Measurements from ENCODE around the gene AFMID. TPM values are rescaled to one million over a fixed set of nuclear protein-coding genes. Genes with fewer than 3 reads are reported as not detected.

The AFMID gene
- polyA plus RNA-seq, 4 donors: 24.0 to 61.7 (median 38.7) TPM

DNA sequence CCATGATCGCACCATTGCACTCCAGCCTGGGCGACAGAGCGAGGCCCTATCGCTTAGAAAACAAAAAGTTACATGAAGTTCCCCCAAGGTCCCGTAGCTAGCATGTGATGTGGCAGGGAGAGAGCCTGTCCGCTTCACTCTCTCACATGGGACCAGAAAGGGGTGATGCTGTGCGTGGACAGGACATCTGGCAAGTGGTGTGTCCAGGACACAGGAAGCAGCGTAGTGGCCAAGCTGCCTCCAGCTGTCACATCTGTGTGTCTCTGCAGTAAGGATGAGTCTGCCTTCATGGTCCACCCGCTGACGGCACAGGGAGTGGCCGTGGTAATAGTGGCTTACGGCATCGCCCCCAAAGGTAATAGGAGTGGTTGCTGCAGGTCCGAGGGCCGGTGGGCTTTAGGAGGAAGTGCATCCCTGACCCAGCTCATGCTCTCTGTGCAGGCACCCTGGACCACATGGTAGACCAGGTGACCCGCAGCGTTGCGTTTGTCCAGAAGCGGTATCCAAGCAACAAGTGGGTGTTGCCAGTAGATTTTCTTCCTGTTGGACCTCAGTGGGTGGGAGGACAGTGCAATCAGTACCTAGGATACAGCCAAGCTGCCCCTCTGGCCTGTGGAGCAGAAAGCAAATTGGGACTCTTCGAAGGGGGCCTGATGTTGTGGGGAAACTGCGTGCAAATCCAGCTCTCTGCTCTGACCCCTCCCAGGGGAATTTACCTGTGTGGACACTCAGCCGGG, 17.4 kb downstream of the AFMID start:
- H3K4me1 ChIP-seq (ENCODE audit: control insufficient read depth in 3 of 3, insufficient read depth in 2 of 3, low read depth in 1 of 3, low read length in 2 of 3): peaks cover 0 to 1% (median 0%) of the 10 kb centered on the region in 3 donors
- H3K9me3 ChIP-seq (ENCODE audit: control insufficient read depth in 2 of 2, insufficient read depth in 1 of 2, low read depth in 1 of 2, low read length in 1 of 2): peaks cover 0 to under 1% of the 10 kb centered on the region in 2 donors
- no peak for FAIRE-seq
- H3K36me3 ChIP-seq (ENCODE audit: control insufficient read depth in 3 of 3, insufficient read depth in 2 of 3, low read depth in 1 of 3, low read length in 3 of 3): peaks cover 0 to 59% (median 3%) of the 10 kb centered on the region in 3 donors
- DNase-seq: no peak
- no peak overlapping the region for H3K4me3 ChIP-seq (ENCODE audit: low read depth in 1 of 3, low read length in 3 of 3)
- no peak overlapping the region for H3K27ac ChIP-seq (ENCODE audit: low read depth in 1 of 3, low read length in 2 of 3)
- 84 to 90% (median 90%) methylated on average over 22 of the region's 22 CpGs for WGBS, 3 donors
- no peaks in the 10 kb centered on the region for H3K27me3 ChIP-seq (ENCODE audit: control insufficient read depth in 3 of 3, insufficient read depth in 3 of 3, low read length in 3 of 3)

DNA sequence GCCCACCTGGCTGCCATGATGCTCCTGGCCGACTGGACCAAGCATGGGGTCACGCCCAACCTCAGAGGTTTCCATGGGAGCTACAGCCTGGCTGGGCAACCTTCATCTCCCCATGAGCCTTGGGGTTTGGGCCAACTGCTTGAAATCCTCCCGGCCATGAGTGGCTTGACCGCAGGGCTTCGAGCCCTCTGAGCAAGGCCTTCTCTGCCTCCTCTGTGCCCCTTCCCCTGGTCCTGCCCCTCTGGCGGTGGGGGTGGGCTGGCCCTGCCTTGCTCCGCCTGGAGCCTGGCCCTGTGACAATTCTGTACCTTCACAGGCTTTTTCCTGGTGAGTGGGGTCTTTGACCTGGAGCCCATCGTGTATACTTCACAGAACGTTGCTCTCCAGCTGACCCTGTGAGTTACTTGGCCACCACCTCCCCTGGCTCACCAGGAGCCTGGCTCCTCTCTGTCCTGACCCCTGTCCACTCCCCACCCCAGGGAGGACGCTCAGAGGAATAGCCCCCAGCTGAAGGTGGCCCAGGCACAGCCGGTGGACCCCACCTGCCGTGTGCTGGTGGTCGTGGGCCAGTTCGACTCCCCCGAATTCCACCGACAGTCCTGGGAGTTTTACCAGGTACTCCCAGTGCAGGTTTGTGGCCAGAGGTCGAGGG, 18.1 kb downstream of the AFMID start:
- Histone ChIP-seq H3K4me1 (ENCODE audit: control insufficient read depth in 3 of 3, insufficient read depth in 2 of 3, low read depth in 1 of 3, low read length in 2 of 3) (no peaks in the 10 kb centered on the region), H3K9me3 (ENCODE audit: control insufficient read depth in 2 of 2, insufficient read depth in 1 of 2, low read depth in 1 of 2, low read length in 1 of 2) (no peaks in the 10 kb centered on the region), H3K27me3 (ENCODE audit: control insufficient read depth in 3 of 3, insufficient read depth in 3 of 3, low read length in 3 of 3) (no peaks in the 10 kb centered on the region), H3K4me3 (ENCODE audit: low read depth in 1 of 3, low read length in 3 of 3) (no peak overlapping the region), H3K27ac (ENCODE audit: low read depth in 1 of 3, low read length in 2 of 3) (no peak overlapping the region), H3K36me3 (ENCODE audit: control insufficient read depth in 3 of 3, insufficient read depth in 2 of 3, low read depth in 1 of 3, low read length in 3 of 3) (peaks cover 0 to 56% (median 3%) of the 10 kb centered on the region in 3 donors)
- no peak for FAIRE-seq
- no peak for DNase-seq
- 88 to 89% (median 88%) methylated on average over 17 of the region's 17 CpGs for WGBS, 3 donors

DNA sequence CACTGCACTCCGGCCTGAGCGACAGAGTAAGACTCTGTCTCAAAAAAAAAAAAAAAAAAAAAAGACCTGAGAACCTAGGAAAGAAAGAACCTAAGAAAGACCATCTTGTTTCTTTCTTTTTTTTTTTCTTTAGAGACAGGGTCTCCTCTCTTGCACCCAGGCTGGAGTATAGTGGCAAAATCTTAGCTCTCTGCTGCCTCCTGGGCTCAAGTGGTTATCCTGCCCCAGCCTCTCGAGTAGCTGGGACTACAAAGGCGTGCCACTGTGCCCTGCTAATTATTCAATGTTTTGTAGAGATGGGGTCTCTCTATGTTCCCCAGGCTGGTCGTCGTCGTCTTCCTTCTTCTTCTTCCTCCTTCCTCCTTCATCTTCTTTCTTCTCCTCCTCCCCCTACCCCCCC, 19.1 kb downstream of the AFMID start:
- Histone ChIP-seq H3K9me3 (ENCODE audit: control insufficient read depth in 2 of 2, insufficient read depth in 1 of 2, low read depth in 1 of 2, low read length in 1 of 2) (no peaks in the 10 kb centered on the region), H3K4me3 (ENCODE audit: low read depth in 1 of 3, low read length in 3 of 3) (no peak overlapping the region), H3K27ac (ENCODE audit: low read depth in 1 of 3, low read length in 2 of 3) (no peak overlapping the region), H3K36me3 (ENCODE audit: control insufficient read depth in 3 of 3, insufficient read depth in 2 of 3, low read depth in 1 of 3, low read length in 3 of 3) (peaks cover 0 to 50% (median 3%) of the 10 kb centered on the region in 3 donors), H3K27me3 (ENCODE audit: control insufficient read depth in 3 of 3, insufficient read depth in 3 of 3, low read length in 3 of 3) (no peaks in the 10 kb centered on the region), H3K4me1 (ENCODE audit: control insufficient read depth in 3 of 3, insufficient read depth in 2 of 3, low read depth in 1 of 3, low read length in 2 of 3) (no peaks in the 10 kb centered on the region)
- no peak for FAIRE-seq
- WGBS, 3 donors: 80 to 84% (median 81%) methylated on average over 7 of the region's 7 CpGs
- no peak for DNase-seq

DNA sequence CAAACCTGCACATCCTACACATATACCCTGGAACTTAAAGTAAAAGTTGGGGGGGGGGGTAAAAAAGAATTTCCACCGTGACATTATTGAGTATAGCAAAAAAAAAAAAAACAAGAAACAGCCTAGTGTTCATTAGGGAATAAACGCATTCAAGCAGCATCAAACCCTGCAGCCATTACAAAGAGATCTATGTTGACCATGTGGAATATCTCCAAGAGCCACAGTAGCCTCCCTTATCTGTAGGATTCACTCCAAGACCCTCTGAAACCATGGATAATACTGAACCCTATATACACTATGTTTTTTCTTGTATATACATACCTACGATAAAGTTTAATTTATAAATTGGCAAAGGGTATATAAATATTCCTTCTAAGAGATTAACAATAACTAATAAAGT, 21.3 kb downstream of the AFMID start:
- no peak for DNase-seq
- H3K4me1 ChIP-seq (ENCODE audit: control insufficient read depth in 3 of 3, insufficient read depth in 2 of 3, low read depth in 1 of 3, low read length in 2 of 3): no peaks in the 10 kb centered on the region
- WGBS, 3 donors: 63 to 79% (median 65%) methylated on average over 3 of the region's 3 CpGs
- H3K27ac ChIP-seq (ENCODE audit: low read depth in 1 of 3, low read length in 2 of 3): no peak overlapping the region
- H3K4me3 ChIP-seq (ENCODE audit: low read depth in 1 of 3, low read length in 3 of 3): no peak overlapping the region
- no peaks in the 10 kb centered on the region for H3K9me3 ChIP-seq (ENCODE audit: control insufficient read depth in 2 of 2, insufficient read depth in 1 of 2, low read depth in 1 of 2, low read length in 1 of 2)
- no peaks in the 10 kb centered on the region for H3K27me3 ChIP-seq (ENCODE audit: control insufficient read depth in 3 of 3, insufficient read depth in 3 of 3, low read length in 3 of 3)
- no peak for FAIRE-seq
- peaks cover 0 to 38% (median 3%) of the 10 kb centered on the region in 3 donors for H3K36me3 ChIP-seq (ENCODE audit: control insufficient read depth in 3 of 3, insufficient read depth in 2 of 3, low read depth in 1 of 3, low read length in 3 of 3)

DNA sequence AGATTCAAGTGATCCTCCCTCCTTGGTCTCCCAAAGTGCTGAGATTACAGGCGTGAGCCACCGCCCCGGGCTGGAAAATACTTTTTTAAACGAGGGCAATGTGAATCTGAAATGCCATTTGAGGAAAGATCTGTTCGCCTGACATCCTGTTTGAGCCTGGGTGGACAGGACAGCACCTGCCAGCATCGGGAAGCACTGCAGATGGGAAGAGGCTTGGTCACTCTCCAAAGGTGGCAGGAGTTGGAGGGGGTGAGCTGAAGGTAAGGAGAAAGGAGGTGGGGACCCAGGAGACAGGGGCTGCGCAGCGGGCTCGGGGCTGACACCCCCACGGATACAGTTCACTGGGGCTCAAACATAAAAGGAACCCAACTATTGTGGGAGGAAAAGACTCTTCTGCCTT, 22.9 kb downstream of the AFMID start:
- Histone ChIP-seq H3K4me1 (ENCODE audit: control insufficient read depth in 3 of 3, insufficient read depth in 2 of 3, low read depth in 1 of 3, low read length in 2 of 3) (peaks cover 0 to 8% (median 0%) of the 10 kb centered on the region in 3 donors), H3K27me3 (ENCODE audit: control insufficient read depth in 3 of 3, insufficient read depth in 3 of 3, low read length in 3 of 3) (no peaks in the 10 kb centered on the region), H3K36me3 (ENCODE audit: control insufficient read depth in 3 of 3, insufficient read depth in 2 of 3, low read depth in 1 of 3, low read length in 3 of 3) (peaks cover 0 to 24% (median 3%) of the 10 kb centered on the region in 3 donors), H3K27ac (ENCODE audit: low read depth in 1 of 3, low read length in 2 of 3) (no peak overlapping the region), H3K9me3 (ENCODE audit: control insufficient read depth in 2 of 2, insufficient read depth in 1 of 2, low read depth in 1 of 2, low read length in 1 of 2) (no peaks in the 10 kb centered on the region), H3K4me3 (ENCODE audit: low read depth in 1 of 3, low read length in 3 of 3) (no peak overlapping the region)
- DNase-seq: no peak
- FAIRE-seq: no peak
- WGBS, 3 donors: 78 to 89% (median 83%) methylated on average over 10 of the region's 10 CpGs

DNA sequence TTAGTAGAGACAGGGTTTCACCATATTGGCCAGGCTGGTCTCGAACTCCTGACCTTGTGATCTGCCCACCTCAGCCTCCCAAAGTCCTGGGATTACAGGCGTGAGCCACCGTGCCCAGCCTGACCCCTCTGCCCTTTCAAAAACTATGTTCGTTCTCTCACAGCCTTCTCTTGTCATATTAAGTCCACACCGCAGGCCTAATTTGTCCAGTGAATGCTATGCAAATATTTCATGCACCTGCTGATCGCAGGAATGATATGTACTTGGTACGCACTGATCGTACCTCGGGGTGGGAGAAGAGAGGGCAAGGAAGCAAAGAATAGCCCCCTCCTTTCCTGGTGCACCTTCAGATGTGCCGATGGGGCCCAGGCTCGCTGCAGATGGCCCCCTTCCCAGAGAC, 23.9 kb downstream of the AFMID start:
- H3K27ac ChIP-seq (ENCODE audit: low read depth in 1 of 3, low read length in 2 of 3): no peak overlapping the region
- no peak overlapping the region for H3K4me3 ChIP-seq (ENCODE audit: low read depth in 1 of 3, low read length in 3 of 3)
- WGBS, 3 donors: 31 to 66% (median 46%) methylated on average over 11 of the region's 11 CpGs
- no peaks in the 10 kb centered on the region for H3K27me3 ChIP-seq (ENCODE audit: control insufficient read depth in 3 of 3, insufficient read depth in 3 of 3, low read length in 3 of 3)
- DNase-seq (no peak), FAIRE-seq (no peak)
- H3K4me1 ChIP-seq (ENCODE audit: control insufficient read depth in 3 of 3, insufficient read depth in 2 of 3, low read depth in 1 of 3, low read length in 2 of 3): peaks cover 0 to 8% (median 0%) of the 10 kb centered on the region in 3 donors
- peaks cover 0 to 16% (median 0%) of the 10 kb centered on the region in 3 donors for H3K36me3 ChIP-seq (ENCODE audit: control insufficient read depth in 3 of 3, insufficient read depth in 2 of 3, low read depth in 1 of 3, low read length in 3 of 3)
- H3K9me3 ChIP-seq (ENCODE audit: control insufficient read depth in 2 of 2, insufficient read depth in 1 of 2, low read depth in 1 of 2, low read length in 1 of 2): no peaks in the 10 kb centered on the region

DNA sequence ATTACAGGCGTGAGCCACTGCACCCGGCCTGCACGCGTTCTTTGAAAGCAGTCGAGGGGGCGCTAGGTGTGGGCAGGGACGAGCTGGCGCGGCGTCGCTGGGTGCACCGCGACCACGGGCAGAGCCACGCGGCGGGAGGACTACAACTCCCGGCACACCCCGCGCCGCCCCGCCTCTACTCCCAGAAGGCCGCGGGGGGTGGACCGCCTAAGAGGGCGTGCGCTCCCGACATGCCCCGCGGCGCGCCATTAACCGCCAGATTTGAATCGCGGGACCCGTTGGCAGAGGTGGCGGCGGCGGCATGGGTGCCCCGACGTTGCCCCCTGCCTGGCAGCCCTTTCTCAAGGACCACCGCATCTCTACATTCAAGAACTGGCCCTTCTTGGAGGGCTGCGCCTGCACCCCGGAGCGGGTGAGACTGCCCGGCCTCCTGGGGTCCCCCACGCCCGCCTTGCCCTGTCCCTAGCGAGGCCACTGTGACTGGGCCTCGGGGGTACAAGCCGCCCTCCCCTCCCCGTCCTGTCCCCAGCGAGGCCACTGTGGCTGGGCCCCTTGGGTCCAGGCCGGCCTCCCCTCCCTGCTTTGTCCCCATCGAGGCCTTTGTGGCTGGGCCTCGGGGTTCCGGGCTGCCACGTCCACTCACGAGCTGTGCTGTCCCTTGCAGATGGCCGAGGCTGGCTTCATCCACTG, 27.0 kb downstream of the AFMID start, which contains the start of gene BIRC5:
TSS of gene BIRC5 (plus strand) at position 238 of the 690 bp plus-strand sequence. CDS start at position 302, 64 bp downstream.
- H3K27me3 ChIP-seq (ENCODE audit: control insufficient read depth in 3 of 3, insufficient read depth in 3 of 3, low read length in 3 of 3): no peaks in the 10 kb centered on the region
- 0 to 1% (median 1%) methylated on average over 34 to 60 of the region's 60 CpGs for WGBS, 3 donors
- no peaks in the 10 kb centered on the region for H3K9me3 ChIP-seq (ENCODE audit: control insufficient read depth in 2 of 2, insufficient read depth in 1 of 2, low read depth in 1 of 2, low read length in 1 of 2)
- H3K27ac ChIP-seq (ENCODE audit: low read depth in 1 of 3, low read length in 2 of 3): no peak within 1 kb of the TSS
- FAIRE-seq (no peak), DNase-seq (peak; percentile 85 to 86)
- peaks cover 0 to 8% (median 0%) of the 10 kb centered on the region in 3 donors for H3K4me1 ChIP-seq (ENCODE audit: control insufficient read depth in 3 of 3, insufficient read depth in 2 of 3, low read depth in 1 of 3, low read length in 2 of 3)
- peaks cover 0 to 3% (median 0%) of the 10 kb centered on the region in 3 donors for H3K36me3 ChIP-seq (ENCODE audit: control insufficient read depth in 3 of 3, insufficient read depth in 2 of 3, low read depth in 1 of 3, low read length in 3 of 3)
- H3K4me3 ChIP-seq (ENCODE audit: low read depth in 1 of 3, low read length in 3 of 3): peak within 1 kb of the TSS; percentile 47 to 73 (median 68)

DNA sequence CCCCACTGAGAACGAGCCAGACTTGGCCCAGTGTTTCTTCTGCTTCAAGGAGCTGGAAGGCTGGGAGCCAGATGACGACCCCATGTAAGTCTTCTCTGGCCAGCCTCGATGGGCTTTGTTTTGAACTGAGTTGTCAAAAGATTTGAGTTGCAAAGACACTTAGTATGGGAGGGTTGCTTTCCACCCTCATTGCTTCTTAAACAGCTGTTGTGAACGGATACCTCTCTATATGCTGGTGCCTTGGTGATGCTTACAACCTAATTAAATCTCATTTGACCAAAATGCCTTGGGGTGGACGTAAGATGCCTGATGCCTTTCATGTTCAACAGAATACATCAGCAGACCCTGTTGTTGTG, 27.5 kb downstream of the AFMID start:
- peak overlapping the region; percentile 47 to 73 (median 68) for H3K4me3 ChIP-seq (ENCODE audit: low read depth in 1 of 3, low read length in 3 of 3)
- H3K27ac ChIP-seq (ENCODE audit: low read depth in 1 of 3, low read length in 2 of 3): no peak overlapping the region
- peaks cover 0 to 8% (median 0%) of the 10 kb centered on the region in 3 donors for H3K4me1 ChIP-seq (ENCODE audit: control insufficient read depth in 3 of 3, insufficient read depth in 2 of 3, low read depth in 1 of 3, low read length in 2 of 3)
- DNase-seq: no peak
- no peaks in the 10 kb centered on the region for H3K27me3 ChIP-seq (ENCODE audit: control insufficient read depth in 3 of 3, insufficient read depth in 3 of 3, low read length in 3 of 3)
- H3K9me3 ChIP-seq (ENCODE audit: control insufficient read depth in 2 of 2, insufficient read depth in 1 of 2, low read depth in 1 of 2, low read length in 1 of 2): no peaks in the 10 kb centered on the region
- H3K36me3 ChIP-seq (ENCODE audit: control insufficient read depth in 3 of 3, insufficient read depth in 2 of 3, low read depth in 1 of 3, low read length in 3 of 3): peaks cover 0 to 7% (median 0%) of the 10 kb centered on the region in 3 donors
- FAIRE-seq: no peak
- WGBS, 3 donors: 5 to 10% (median 6%) methylated on average over 5 of the region's 5 CpGs

All from small intestine (tissue), 7 donors.